Measurements from ENCODE around the gene CYP26B1. TPM values are rescaled to one million over a fixed set of nuclear protein-coding genes. Genes with fewer than 3 reads are reported as not detected.

The CYP26B1 gene
- total and polyA plus RNA-seq, 2 experiments from 2014 or later: 3.9 to 6.5 TPM

GRCh38 chr2:72142570-72143440, 4.9 kb downstream of the CYP26B1 start:
- Histone ChIP-seq H3K27me3 (peaks cover 54% of the 10 kb centered on the region), H3K36me3 (replicated peaks; ENCODE audit: insufficient read depth, low read depth) (no peaks in the 10 kb centered on the region)
- TF ChIP-seq EZH2 (IDR thresholded peaks at IDR 0.05; ENCODE audit: borderline replicate concordance) (no peak), EZH2phosphoT487 (IDR thresholded peaks at IDR 0.05; ENCODE audit: low read depth, severe bottlenecking, unreplicated experiment) (no peak), CTCF (IDR thresholded peaks at IDR 0.05; ENCODE audit: poor library complexity) (no peak)

GRCh38 chr2:72141881-72142451, 5.7 kb downstream of the CYP26B1 start:
- TF ChIP-seq EZH2phosphoT487 (IDR thresholded peaks at IDR 0.05; ENCODE audit: low read depth, severe bottlenecking, unreplicated experiment) (no peak), EZH2 (IDR thresholded peaks at IDR 0.05; ENCODE audit: borderline replicate concordance) (no peak), CTCF (IDR thresholded peaks at IDR 0.05; ENCODE audit: poor library complexity) (no peak)
- peak overlapping the region; percentile 96 for H3K4me2 ChIP-seq
- peaks cover 33% of the 10 kb centered on the region for H3K4me1 ChIP-seq (ENCODE audit: insufficient read depth)

More at GRCh38 chr2:72142570-72143440, 4.9 kb downstream of the CYP26B1 start:
- H4K20me1 ChIP-seq (ENCODE audit: insufficient read depth, poor library complexity, severe bottlenecking): no peaks in the 10 kb centered on the region
- peak overlapping the region; percentile 96 for H3K4me2 ChIP-seq
- no peak overlapping the region for H3K27ac ChIP-seq
- DNase-seq (ENCODE audit: low spot score): peak; percentile 86
- H3K4me1 ChIP-seq (ENCODE audit: insufficient read depth): peaks cover 41% of the 10 kb centered on the region
- H3K79me2 ChIP-seq: no peaks in the 10 kb centered on the region
- H2AFZ ChIP-seq: peak overlapping the region; percentile 58
- no peaks in the 10 kb centered on the region for H3K9me2 ChIP-seq (replicated peaks; ENCODE audit: insufficient read depth)
- 15% methylated on average over 42 of the region's 50 CpGs for WGBS (ENCODE audit: low lambda C conversion rate, missing lambda C conversion rate)
- no peaks in the 10 kb centered on the region for H3K9me3 ChIP-seq (ENCODE audit: low read depth)
- H3K4me3 ChIP-seq: peak overlapping the region; percentile 38

GRCh38 chr2:72141032-72141645, 6.5 kb downstream of the CYP26B1 start:
- DNase-seq (ENCODE audit: low spot score): no peak
- no peaks in the 10 kb centered on the region for H3K9me2 ChIP-seq (replicated peaks; ENCODE audit: insufficient read depth)
- no peak overlapping the region for H3K4me3 ChIP-seq
- no peak overlapping the region for H3K4me2 ChIP-seq
- no peak overlapping the region for H2AFZ ChIP-seq
- no peaks in the 10 kb centered on the region for H3K9me3 ChIP-seq (ENCODE audit: low read depth)
- TF ChIP-seq EZH2phosphoT487 (IDR thresholded peaks at IDR 0.05; ENCODE audit: low read depth, severe bottlenecking, unreplicated experiment): no peak
- TF ChIP-seq EZH2 (IDR thresholded peaks at IDR 0.05; ENCODE audit: borderline replicate concordance): no peak
- TF ChIP-seq CTCF (IDR thresholded peaks at IDR 0.05; ENCODE audit: poor library complexity): no peak
- 95% methylated on average over 5 of the region's 5 CpGs for WGBS (ENCODE audit: low lambda C conversion rate, missing lambda C conversion rate)
- no peaks in the 10 kb centered on the region for H3K79me2 ChIP-seq
- H4K20me1 ChIP-seq (ENCODE audit: insufficient read depth, poor library complexity, severe bottlenecking): no peaks in the 10 kb centered on the region
- no peaks in the 10 kb centered on the region for H3K36me3 ChIP-seq (replicated peaks; ENCODE audit: insufficient read depth, low read depth)
- peaks cover 32% of the 10 kb centered on the region for H3K4me1 ChIP-seq (ENCODE audit: insufficient read depth)
- H3K27ac ChIP-seq: no peak overlapping the region
- peaks cover 39% of the 10 kb centered on the region for H3K27me3 ChIP-seq

More at GRCh38 chr2:72141881-72142451, 5.7 kb downstream of the CYP26B1 start:
- Histone ChIP-seq H3K4me3 (no peak overlapping the region), H2AFZ (no peak overlapping the region), H3K9me3 (ENCODE audit: low read depth) (no peaks in the 10 kb centered on the region), H3K36me3 (replicated peaks; ENCODE audit: insufficient read depth, low read depth) (no peaks in the 10 kb centered on the region), H3K27ac (no peak overlapping the region), H3K9me2 (replicated peaks; ENCODE audit: insufficient read depth) (no peaks in the 10 kb centered on the region), H3K27me3 (peaks cover 47% of the 10 kb centered on the region), H3K79me2 (no peaks in the 10 kb centered on the region), H4K20me1 (ENCODE audit: insufficient read depth, poor library complexity, severe bottlenecking) (no peaks in the 10 kb centered on the region)
- no peak for DNase-seq (ENCODE audit: low spot score)
- WGBS (ENCODE audit: low lambda C conversion rate, missing lambda C conversion rate): 85% methylated on average over 7 of the region's 13 CpGs
